A673 (cell line): Measurements from ENCODE around the gene RARRES2. TPM values are rescaled to one million over a fixed set of nuclear protein-coding genes. Genes with fewer than 3 reads are reported as not detected.

Experiments used
- BruUV-seq: library from RNA; stranded (reverse); fragments of 400-500 nt; replicated peaks from 2 replicates; lab custom pipeline; 2021; lab: Mats Ljungman, UMichigan
- CTCF ChIA-PET: fragments of 300-600 bp; sonication (Branson Sonifier 250); formaldehyde crosslinking; loops from one replicate; lab custom pipeline; 2022; ENCODE audit warnings: antibody characterized with exemption; lab: Charles Lee
- POLR2A ChIA-PET: fragments of 300-600 bp; sonication (Branson Sonifier 250); formaldehyde crosslinking; loops from one replicate; lab custom pipeline; 2022; ENCODE audit warnings: antibody characterized with exemption; ENCODE audit not compliant: low non-redundant PET; lab: Charles Lee
- DNase-seq: peaks from one replicate; pipeline ENCODE4 v3.0.0-alpha.2; 2015; ENCODE audit warnings: low spot score
- H3K27ac ChIP-seq: fragments of 200-600 bp; sonication (generic); 2 replicates; pipeline ENCODE4 v1.5.1; 2016; ENCODE audit warnings: mixed run types, low read depth, mild to moderate bottlenecking, mixed read lengths, antibody characterized with exemption, low read length; ENCODE audit not compliant: poor library complexity, severe bottlenecking
- H3K27me3 ChIP-seq: fragments of 200-600 bp; sonication (generic); replicated peaks from 2 replicates; pipeline ENCODE4 v1.6.1; 2017; ENCODE audit warnings: mixed run types, low read depth, mild to moderate bottlenecking, mixed read lengths, antibody characterized with exemption, low read length; ENCODE audit not compliant: insufficient read depth, poor library complexity
- H3K36me3 ChIP-seq: fragments of 200-600 bp; sonication (generic); 2 replicates; pipeline ENCODE4 v1.6.1; 2016; ENCODE audit warnings: mixed run types, mild to moderate bottlenecking, mixed read lengths, antibody characterized with exemption, low read length; ENCODE audit not compliant: insufficient read depth, poor library complexity, severe bottlenecking
- H3K4me1 ChIP-seq: fragments of 200-600 bp; sonication (generic); 2 replicates; pipeline ENCODE4 v1.6.1; 2017; ENCODE audit warnings: mixed run types, mild to moderate bottlenecking, mixed read lengths, antibody characterized with exemption, low read length; ENCODE audit not compliant: insufficient read depth, poor library complexity, severe bottlenecking
- H3K4me3 ChIP-seq: fragments of 200-600 bp; sonication (generic); 2 replicates; pipeline ENCODE4 v1.5.1; 2016; ENCODE audit warnings: low read depth, mixed run types, mild to moderate bottlenecking, mixed read lengths, low read length; ENCODE audit not compliant: poor library complexity, severe bottlenecking
- H3K9me3 ChIP-seq: fragments of 200-600 bp; sonication (generic); 2 replicates; pipeline ENCODE4 v1.6.1; 2016; ENCODE audit warnings: mixed run types, low read depth, mild to moderate bottlenecking, mixed read lengths, antibody characterized with exemption, low read length; ENCODE audit not compliant: poor library complexity, severe bottlenecking
- EZH2 ChIP-seq: fragments of 200-600 bp; sonication (generic); IDR thresholded peaks from 2 replicates; pipeline ENCODE4 v1.6.1; 2017; ENCODE audit warnings: borderline replicate concordance, low read depth, mild to moderate bottlenecking, mixed read lengths, antibody characterized with exemption, low read length; ENCODE audit not compliant: poor library complexity, severe bottlenecking
- intact Hi-C: fragments of 100-400 bp; cut with micrococcal nuclease; formaldehyde crosslinking; loops from one replicate; pipeline ENCODE4 v1.10.0; 2022; ENCODE audit not compliant: unreplicated experiment
- total RNA-seq: library from RNA; stranded (reverse); gene quantifications from 2 replicates; pipeline ENCODE4 v1.2.3, GENCODE V29; 2021
- TF ChIP-seq, protein P1 (sequence below): fragments of 300-800, 200-600 bp; sonication (generic); conservative IDR thresholded peaks from 2 replicates; pipeline ENCODE4 v1.5.1; 2017; ENCODE audit warnings: low read depth, mild to moderate bottlenecking, antibody characterized with exemption, low read length, moderate library complexity, mixed read lengths

RARRES2 gene
- total RNA-seq, 1 experiment from 2014 or later: not detected

DNA sequence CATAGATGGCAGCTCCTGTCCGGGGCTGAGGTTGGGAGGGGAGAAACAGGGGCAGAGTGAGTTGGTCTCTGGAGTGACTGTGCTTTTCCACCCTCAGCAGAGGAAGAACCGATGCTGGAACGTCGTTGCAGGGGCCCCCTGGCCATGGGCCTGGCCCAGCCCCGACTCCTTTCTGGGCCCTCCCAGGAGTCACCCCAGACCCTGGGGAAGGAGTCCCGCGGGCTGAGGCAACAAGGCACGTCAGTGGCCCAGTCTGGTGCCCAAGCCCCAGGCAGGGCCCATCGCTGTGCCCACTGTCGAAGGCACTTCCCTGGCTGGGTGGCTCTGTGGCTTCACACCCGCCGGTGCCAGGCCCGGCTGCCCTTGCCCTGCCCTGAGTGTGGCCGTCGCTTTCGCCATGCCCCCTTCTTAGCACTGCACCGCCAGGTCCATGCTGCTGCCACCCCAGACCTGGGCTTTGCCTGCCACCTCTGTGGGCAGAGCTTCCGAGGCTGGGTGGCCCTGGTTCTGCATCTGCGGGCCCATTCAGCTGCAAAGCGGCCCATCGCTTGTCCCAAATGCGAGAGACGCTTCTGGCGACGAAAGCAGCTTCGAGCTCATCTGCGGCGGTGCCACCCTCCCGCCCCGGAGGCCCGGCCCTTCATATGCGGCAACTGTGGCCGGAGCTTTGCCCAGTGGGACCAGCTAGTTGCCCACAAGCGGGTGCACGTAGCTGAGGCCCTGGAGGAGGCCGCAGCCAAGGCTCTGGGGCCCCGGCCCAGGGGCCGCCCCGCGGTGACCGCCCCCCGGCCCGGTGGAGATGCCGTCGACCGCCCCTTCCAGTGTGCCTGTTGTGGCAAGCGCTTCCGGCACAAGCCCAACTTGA, 29.9 kb upstream of the RARRES2 start:
- Histone ChIP-seq H3K27me3 (no peaks in the 10 kb centered on the region), H3K4me3 (no peak overlapping the region), H3K4me1 (peaks cover 30% of the 10 kb centered on the region), H3K36me3 (peaks cover 28% of the 10 kb centered on the region), H3K9me3 (no peaks in the 10 kb centered on the region), H3K27ac (peak overlapping the region; percentile 97)
- TF ChIP-seq, protein P1, sequence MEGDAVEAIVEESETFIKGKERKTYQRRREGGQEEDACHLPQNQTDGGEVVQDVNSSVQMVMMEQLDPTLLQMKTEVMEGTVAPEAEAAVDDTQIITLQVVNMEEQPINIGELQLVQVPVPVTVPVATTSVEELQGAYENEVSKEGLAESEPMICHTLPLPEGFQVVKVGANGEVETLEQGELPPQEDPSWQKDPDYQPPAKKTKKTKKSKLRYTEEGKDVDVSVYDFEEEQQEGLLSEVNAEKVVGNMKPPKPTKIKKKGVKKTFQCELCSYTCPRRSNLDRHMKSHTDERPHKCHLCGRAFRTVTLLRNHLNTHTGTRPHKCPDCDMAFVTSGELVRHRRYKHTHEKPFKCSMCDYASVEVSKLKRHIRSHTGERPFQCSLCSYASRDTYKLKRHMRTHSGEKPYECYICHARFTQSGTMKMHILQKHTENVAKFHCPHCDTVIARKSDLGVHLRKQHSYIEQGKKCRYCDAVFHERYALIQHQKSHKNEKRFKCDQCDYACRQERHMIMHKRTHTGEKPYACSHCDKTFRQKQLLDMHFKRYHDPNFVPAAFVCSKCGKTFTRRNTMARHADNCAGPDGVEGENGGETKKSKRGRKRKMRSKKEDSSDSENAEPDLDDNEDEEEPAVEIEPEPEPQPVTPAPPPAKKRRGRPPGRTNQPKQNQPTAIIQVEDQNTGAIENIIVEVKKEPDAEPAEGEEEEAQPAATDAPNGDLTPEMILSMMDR: no peak
- TF ChIP-seq EZH2: no peak
- intact Hi-C loops: no loop called here
- no peak for DNase-seq
- POLR2A ChIA-PET: no interaction called here
- no TSS peak for BruUV-seq
- CTCF ChIA-PET: no interaction called here

DNA sequence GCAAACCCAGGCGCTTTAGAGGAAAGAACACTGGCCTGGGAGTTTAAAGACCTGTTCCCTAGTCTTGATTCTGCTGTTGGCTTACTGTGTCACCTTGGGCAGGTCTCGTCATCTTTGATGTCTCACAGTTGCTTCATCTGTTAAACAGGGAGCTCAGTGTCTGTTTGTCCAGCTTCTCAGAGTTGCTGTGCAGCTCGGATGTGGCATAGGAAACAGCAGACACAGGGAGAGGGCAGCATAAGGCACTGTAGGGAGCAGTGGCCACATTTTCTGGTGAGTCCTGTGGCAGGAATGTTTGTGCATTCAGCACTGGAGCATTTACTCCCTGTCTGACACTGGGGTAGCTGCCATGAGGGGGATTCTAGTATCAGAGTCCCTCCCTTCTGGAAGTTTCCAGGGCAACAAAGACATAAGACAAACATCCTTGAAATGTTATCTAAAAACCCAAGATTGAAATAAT, 29.2 kb upstream of the RARRES2 start:
- peak overlapping the region; percentile 97 for H3K27ac ChIP-seq

GRCh38 chr7:150369748-150370501, 28.5 kb upstream of the RARRES2 start:
- H3K4me1 ChIP-seq: peaks cover 23% of the 10 kb centered on the region
- POLR2A ChIA-PET: no interaction called here
- intact Hi-C loops: no loop called here

More for the DNA sequence above, 29.2 kb upstream of the RARRES2 start:
- intact Hi-C loops: no loop called here
- Histone ChIP-seq H3K9me3 (no peaks in the 10 kb centered on the region), H3K27me3 (no peaks in the 10 kb centered on the region), H3K36me3 (peaks cover 28% of the 10 kb centered on the region), H3K4me3 (peak overlapping the region; percentile 96), H3K4me1 (peaks cover 23% of the 10 kb centered on the region)
- TSS peak; percentile 23 for BruUV-seq
- TF ChIP-seq, protein P1: no peak
- no peak for TF ChIP-seq EZH2
- no peak for DNase-seq
- POLR2A ChIA-PET: no interaction called here
- CTCF ChIA-PET: no interaction called here

More at GRCh38 chr7:150369748-150370501, 28.5 kb upstream of the RARRES2 start:
- Histone ChIP-seq H3K4me3 (peak overlapping the region; percentile 96), H3K27ac (peak overlapping the region; percentile 97), H3K27me3 (no peaks in the 10 kb centered on the region), H3K36me3 (peaks cover 28% of the 10 kb centered on the region), H3K9me3 (no peaks in the 10 kb centered on the region)
- TF ChIP-seq, protein P1: no peak
- no peak for TF ChIP-seq EZH2
- DNase-seq: no peak
- CTCF ChIA-PET: no interaction called here
- no TSS peak for BruUV-seq
